ENCODE data around the gene DUSP28.

- TF ChIP-seq TCF7 (IDR thresholded peaks at IDR 0.05; ENCODE audit: borderline replicate concordance) (no peak), KDM1A (IDR thresholded peaks at IDR 0.05; ENCODE audit: borderline replicate concordance) (no peak)
These were observed 31.6 kb downstream of the DUSP28 start for GRCh38 chr2:240591784-240592183.
